ENCODE data around the gene PUM2.

- TF ChIP-seq CTCF (IDR thresholded peaks at IDR 0.05) (no peak), POLR2AphosphoS5 (IDR thresholded peaks at IDR 0.05) (no peak)
Observed at GRCh38 chr2:20200697-20201555, 149.7 kb downstream of the PUM2 start.

Data from sigmoid colon (tissue), 4 donors.